ENCODE data around the gene CTNNA3.

The CTNNA3 gene

DNA sequence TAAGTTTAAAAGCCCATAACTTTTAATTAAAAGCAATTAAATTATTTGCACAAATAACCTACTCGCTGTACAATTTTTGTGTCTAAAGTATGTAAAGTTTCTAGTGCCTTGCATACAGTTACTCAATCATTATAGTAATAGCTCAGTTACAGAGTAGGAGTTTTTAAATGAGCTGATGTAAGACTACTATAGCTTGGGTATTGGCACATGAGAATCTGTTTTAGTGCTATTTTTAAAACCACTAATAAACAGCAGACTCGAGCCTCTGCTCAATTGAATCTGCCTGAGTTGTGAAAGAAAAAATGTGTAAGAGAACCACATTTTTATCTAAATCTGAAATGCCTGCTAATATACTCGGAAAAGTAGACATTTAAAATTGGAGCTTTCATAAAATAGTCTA is 31.1 kb downstream of the CTNNA3 start:
- no peak for DNase-seq

DNA sequence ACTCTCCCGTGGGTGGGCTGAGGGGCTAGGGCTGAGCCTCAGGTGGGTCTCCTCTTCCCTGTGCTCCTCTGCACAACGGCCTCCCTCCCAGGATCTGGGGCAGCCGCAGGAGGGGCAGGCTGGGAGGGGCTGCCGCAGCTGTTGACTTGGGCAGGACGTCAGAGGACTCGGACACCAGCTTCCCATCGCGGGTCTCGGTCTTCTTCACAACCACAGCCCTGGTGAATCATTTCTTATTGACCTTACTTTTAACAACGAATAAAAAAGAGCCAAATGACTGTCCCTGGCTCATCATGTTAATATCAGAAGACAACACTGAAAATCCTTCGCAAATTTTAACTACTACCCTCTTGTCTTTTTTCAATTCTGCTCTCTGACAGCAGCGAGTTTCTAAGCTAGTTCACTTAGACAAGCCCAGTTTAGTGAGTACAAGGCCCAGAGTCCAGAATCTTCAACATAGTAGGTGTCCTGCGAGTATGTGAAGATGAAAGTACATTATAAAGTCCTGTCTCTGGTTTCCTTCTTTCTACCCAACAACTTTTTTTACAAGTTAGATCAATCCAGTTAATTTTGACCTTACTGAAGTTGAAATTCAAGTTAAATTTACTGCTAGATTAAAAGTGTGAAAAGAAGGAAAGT is 32.4 kb downstream of the CTNNA3 start:
- DNase-seq = no peak

GRCh38 chr10:67662415-67662814 is 33.6 kb downstream of the CTNNA3 start:
- DNase-seq = no peak

DNA sequence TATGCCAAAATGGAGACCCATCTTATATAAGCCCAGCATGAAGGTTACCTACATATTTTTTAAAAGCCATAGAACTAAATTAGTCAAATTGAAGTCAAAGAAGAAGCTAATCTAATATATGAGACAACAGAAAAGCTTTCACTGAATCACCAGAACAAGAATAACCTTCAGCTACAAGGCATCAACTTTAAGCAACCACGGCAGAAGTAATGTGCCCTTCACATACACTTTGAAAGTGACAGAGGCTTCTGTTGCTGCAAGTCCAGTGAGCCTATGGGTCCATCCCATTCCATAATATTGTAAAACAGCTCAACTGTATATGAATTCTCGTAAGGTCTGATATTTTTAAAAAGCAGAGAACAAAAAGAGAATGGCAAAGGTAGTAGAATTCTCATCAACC is 36.5 kb downstream of the CTNNA3 start:
- DNase-seq = no peak

GRCh38 chr10:67657775-67658174 is 38.2 kb downstream of the CTNNA3 start:
- no peak for DNase-seq

DNA sequence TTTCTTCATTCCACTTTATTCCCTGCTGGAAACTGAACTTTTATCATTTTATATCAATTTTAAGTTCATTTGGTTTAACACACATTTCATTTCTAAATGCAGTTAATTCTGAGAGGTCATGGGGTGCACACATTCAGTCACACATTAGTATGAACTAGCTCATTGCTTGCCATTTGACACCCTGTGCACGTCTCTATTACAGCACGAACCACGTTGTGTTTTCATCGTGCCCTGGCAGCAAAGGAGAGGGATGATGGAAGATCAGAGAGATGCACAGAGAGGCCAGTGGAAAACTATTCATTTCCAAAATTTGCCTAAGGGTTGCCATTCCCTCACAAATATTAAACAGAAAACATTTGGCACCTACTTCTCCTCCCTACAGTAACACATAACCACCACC is 45.4 kb downstream of the CTNNA3 start:
- no peak for DNase-seq

DNA sequence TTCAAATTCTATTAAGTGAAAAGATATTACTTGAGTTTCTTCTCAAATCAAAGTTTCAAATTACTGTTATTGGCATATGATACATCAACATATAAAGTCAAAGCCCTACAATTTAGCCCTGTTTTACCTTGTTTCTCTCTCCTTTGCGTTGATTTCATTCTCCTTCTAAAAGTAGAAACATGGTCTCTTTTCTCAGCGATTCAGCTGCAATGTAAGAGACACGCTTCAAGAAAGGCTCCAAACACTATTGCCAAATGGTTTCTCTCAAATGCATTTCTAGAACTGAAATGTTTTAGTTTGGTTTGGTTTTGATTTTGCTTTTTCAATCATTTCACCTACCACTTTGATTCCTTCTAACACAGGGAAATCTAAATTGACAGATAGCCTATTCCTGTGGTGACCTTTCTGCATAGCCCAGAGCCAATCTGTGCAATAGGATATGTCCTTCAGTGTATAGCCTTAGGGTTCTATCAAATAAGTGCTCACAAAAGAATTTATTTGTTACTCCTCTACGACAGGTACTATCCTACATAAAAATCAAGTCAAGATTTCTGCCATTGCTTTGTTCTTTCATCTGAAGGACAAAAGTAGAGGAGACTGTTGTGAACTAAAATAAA is 47.3 kb downstream of the CTNNA3 start:
- no peak for DNase-seq

DNA sequence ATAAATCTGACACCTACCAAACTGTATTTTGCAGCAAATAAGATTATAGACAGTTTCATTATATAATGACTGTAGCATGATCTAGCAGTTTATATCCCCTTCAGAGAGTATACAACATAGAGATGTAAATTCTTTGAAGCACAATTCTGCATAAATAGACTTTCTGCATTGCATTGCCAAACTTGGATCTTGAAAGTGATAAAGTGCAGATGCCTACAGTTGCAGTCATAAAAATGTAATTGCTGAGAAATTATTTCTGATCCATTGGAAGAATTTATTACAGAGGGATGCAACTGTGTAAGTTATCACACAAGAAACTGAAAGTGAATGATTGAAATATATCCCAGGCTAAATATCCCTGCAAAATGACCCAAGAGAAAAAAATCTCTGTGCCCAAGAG is 65.1 kb downstream of the CTNNA3 start:
- DNase-seq = no peak

DNA sequence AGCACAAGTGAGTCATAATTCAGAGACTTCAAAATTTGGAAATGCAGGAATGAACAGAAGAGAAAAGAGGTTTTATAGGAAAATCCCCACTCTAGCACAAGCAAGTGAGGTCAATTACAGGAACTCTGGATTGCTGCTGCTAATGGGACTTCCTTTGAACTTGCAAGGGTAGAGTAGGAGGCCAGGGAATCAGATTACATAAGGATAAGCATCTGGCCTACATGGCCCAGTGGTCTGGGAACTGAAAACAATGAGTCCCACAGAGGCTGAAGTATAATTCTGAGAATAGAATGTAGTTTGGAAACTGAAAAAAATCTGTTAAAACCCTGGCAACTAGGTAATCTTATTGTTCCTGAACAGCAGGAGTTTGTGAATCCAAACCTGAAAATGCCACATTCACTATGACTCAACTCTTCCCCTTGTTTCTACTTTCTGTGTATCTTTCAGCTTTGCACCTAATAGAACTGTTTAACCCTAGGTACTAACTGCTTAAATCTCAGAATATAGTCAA is 66.5 kb downstream of the CTNNA3 start:
- peak; percentile 5 for DNase-seq

GRCh38 chr10:67622984-67623383 is 73.0 kb downstream of the CTNNA3 start:
- no peak for DNase-seq

DNA sequence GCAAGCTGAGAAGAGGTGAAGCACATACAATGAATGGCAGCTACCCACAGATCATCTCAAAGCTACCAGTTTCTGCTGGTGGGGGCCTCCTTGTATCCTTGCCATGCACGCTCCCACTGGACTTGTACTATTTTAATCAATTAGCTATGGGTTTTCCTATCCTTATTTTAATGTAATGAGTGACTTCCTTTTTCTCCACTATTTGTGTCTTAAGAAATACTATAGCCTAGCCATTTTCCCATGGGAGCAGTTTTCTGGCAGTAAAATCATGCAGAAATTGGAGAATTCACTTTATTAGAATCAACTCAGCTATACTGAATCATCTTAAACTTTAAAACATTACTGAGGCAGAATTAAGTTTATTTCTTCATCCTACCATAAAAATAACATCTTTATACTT is 73.5 kb downstream of the CTNNA3 start:
- no peak for DNase-seq

DNA sequence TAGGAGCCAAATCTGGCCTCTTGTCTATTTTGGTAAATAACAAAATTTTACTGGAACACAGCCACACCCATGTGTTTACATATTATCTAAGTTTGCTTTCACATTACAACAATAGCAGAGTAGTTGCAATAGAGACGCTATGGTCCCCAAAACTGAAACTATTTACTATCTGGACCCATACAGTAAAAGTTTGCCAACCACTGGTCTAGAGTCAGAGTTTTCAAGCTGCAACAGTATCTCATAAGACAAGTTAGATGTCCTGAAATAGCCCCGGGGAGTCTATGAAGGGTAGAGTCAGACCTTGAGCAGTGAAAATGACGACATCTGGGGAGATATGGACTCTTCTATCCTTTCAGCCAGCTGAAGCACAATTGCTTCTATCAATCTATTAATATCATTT is 74.2 kb downstream of the CTNNA3 start:
- no peak for DNase-seq

DNA sequence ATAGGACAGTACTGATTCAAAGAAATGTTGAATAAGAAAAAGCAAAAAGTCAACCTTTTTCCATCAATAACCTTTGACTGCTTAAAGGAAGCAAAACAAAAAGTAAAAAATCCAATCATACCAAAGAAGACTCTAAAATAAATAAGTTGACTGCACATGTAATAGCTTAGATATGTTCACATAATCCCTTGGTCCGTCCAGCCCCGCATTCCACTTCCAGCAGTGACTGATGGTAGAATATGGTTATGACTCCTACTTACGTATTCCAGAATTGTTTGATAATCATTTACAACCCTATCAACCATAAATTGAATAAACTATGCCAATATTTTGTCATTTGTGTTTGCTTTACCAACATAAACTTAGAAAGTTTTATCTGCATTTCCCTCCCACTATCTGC is 77.9 kb downstream of the CTNNA3 start:
- no peak for DNase-seq

DNA sequence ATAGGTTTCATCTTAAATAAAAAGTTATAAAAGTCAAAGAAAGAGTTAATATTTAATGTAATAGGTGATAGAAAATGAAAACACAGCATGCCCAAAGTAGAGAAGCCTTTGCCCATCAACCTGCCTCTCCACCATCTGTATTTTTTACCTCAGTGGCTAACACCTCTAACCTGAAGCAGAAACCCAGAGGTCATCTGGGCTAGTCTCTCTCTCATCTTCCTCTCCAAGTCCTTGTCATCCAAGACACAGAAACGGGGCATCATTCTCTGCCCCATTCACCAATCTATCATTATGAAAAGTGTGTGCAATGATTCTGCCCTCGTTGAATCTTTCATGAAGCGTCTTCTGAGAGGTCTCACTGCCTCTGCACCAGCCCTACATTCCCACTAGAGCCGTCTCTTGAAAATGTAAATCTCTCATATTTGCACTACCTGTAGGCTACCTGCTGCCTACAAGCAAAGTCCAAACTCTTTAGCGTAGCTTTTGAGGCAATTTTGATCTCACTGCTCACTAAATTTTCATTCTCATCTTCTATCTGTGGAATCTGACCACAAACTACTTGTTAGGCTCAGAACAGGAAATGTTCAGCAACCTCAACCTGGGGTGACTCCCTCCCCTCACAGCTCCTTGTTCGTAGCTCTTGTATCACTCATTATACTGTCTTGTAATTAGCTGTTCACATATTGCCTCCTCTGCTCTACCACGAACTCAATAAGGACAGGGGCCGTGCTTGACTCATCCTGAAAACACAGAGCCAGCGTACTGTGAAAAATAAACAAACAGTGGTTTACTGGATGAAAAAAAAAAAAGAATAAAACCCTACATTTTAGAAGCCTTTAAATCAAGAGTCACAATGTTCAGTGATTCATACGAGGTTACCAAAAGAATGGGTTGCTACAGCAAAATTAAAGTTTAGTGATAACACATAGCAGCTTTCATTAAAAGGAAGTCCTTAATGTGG is 83.1 kb downstream of the CTNNA3 start:
- DNase-seq = no peak

GRCh38 chr10:67612176-67612575 is 83.8 kb downstream of the CTNNA3 start:
- no peak for DNase-seq

- DNase-seq = no peak
These were observed 85.8 kb downstream of the CTNNA3 start for GRCh38 chr10:67609996-67610793.

DNA sequence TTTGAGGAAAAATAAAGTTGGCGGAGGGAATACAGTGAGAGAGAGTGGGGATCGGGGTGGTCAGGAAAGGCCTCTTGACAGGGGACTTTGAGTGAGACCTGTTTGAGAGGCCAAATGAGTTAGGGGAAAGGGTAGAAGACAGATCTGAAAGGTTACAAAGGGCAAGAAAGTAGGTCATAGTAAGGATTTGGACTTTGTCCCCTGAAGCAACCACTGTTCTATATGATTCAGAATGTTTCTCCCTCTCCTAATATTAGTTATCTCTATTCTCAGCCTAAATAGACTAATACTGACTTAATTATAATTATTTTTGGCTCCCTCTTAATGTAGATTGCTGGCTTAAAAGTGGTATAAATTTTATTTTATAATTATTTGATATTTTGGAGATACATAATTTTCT is 88.0 kb downstream of the CTNNA3 start:
- no peak for DNase-seq

GRCh38 chr10:67607472-67607871 is 88.5 kb downstream of the CTNNA3 start:
- DNase-seq = no peak

DNA sequence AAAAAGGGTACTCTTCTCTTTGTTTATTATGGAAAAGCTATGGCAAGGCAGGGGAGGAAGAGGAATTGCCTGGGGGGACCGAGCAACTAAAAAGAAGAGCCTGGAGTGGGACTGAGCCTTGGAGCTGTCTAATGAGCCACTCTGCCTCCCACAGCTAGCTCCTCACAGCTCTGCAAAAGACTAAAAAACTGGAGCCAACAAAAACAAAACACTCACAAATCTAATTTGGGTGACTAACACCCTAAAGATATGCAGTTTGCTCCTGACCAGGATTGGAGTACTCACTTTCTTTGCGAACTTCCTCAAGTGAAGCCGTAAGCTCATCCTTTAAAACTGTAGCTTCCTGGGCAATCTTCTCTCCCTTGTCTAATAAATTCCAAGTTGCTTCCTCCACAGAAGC is 89.4 kb downstream of the CTNNA3 start:
- DNase-seq = no peak

DNA sequence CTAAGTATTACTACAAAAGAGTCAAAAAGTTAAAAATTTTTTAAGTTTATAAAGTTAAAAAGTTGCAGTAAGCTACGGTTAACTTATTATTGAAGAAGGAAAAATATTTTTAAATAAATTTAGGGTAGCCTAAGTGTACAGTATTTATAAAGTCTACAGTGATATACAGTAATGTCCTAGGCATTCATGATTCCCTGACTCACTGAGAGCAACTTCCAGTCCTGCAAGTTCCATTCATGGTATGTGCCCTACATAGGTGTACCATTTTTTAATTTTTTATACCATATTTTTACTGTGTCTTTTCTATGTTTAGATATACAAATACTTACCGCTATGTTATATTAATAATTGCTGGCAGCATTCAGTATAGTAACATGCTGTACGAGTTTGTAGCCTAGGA is 92.3 kb downstream of the CTNNA3 start:
- DNase-seq = no peak

GRCh38 chr10:67603086-67603485 is 92.9 kb downstream of the CTNNA3 start:
- no peak for DNase-seq

GRCh38 chr10:67602268-67602950 is 93.6 kb downstream of the CTNNA3 start:
- DNase-seq = no peak
